Calu3 (cell line): ENCODE measurements around the gene PIAS1. TPM values are rescaled to one million over a fixed set of nuclear protein-coding genes. Genes with fewer than 3 reads are reported as not detected.

Experiments
- BruUV-seq: library from RNA; stranded (reverse); fragments of 400-500 nt; replicated peaks from 2 replicates; lab custom pipeline; 2021; lab: Mats Ljungman, UMichigan
- CTCF ChIA-PET: fragments of 300-600 bp; sonication (Branson Sonifier 250); formaldehyde crosslinking; loops from one replicate; lab custom pipeline; 2022; ENCODE audit warnings: antibody characterized with exemption; lab: Charles Lee
- DNase-seq: peaks from one replicate; pipeline ENCODE4 v3.0.0; 2022
- H3K27ac Mint-ChIP-seq: one replicate; pipeline ENCODE4 v1.8.0; 2022; ENCODE audit warnings: mixed read lengths; ENCODE audit not compliant: unreplicated experiment
- H3K27me3 Mint-ChIP-seq: one replicate; pipeline ENCODE4 v1.8.0; 2022; ENCODE audit warnings: mixed read lengths; ENCODE audit not compliant: unreplicated experiment
- H3K36me3 Mint-ChIP-seq: one replicate; pipeline ENCODE4 v1.8.0; 2022; ENCODE audit warnings: mild to moderate bottlenecking, moderate library complexity, mixed read lengths; ENCODE audit not compliant: insufficient read depth, unreplicated experiment
- H3K4me1 Mint-ChIP-seq: one replicate; pipeline ENCODE4 v1.8.0; 2022; ENCODE audit warnings: mild to moderate bottlenecking, low read depth, mixed read lengths; ENCODE audit not compliant: unreplicated experiment
- H3K4me3 Mint-ChIP-seq: one replicate; pipeline ENCODE4 v1.8.0; 2022; ENCODE audit warnings: mild to moderate bottlenecking, low read depth, moderate library complexity, mixed read lengths; ENCODE audit not compliant: unreplicated experiment
- H3K9me3 Mint-ChIP-seq: one replicate; pipeline ENCODE4 v1.8.0; 2022; ENCODE audit warnings: low read depth, mixed read lengths; ENCODE audit not compliant: unreplicated experiment
- intact Hi-C: fragments of 100-400 bp; cut with micrococcal nuclease; formaldehyde crosslinking; loops from one replicate; pipeline ENCODE4 v1.10.0; 2022; ENCODE audit not compliant: unreplicated experiment
- total RNA-seq: library from RNA; stranded (reverse); gene quantifications from 2 replicates; pipeline ENCODE4 v1.2.3, GENCODE V29; 2022
- TF ChIP-seq, protein P1 (sequence below): fragments of 200-600 bp; IDR thresholded peaks from one replicate; pipeline ENCODE4 v1.8.0; 2022; ENCODE audit warnings: antibody characterized with exemption; ENCODE audit not compliant: unreplicated experiment

PIAS1 gene
- total RNA-seq, 1 experiment from 2014 or later = 51.7 TPM

DNA sequence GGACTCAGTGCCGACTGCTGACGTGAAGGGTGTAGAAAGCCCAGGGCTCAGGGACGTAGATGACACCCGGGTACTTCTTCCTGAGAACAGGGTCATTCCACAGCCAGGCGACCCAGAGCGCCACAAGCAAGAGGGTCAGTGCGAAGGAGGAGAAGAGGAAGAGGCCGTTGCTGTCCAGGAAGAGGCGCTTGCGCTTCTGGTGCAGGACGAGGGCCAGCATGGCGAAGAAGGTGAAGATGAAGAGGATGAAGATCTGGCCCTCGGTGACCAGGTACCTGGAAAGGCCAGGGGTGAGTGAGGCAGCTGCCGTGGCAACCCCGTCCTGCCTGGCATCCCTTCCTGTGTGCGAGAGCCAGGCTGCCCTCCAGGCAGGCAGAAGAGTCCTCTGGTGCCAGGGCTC is 154.0 kb downstream of the PIAS1 start:
- TF ChIP-seq, protein P1, sequence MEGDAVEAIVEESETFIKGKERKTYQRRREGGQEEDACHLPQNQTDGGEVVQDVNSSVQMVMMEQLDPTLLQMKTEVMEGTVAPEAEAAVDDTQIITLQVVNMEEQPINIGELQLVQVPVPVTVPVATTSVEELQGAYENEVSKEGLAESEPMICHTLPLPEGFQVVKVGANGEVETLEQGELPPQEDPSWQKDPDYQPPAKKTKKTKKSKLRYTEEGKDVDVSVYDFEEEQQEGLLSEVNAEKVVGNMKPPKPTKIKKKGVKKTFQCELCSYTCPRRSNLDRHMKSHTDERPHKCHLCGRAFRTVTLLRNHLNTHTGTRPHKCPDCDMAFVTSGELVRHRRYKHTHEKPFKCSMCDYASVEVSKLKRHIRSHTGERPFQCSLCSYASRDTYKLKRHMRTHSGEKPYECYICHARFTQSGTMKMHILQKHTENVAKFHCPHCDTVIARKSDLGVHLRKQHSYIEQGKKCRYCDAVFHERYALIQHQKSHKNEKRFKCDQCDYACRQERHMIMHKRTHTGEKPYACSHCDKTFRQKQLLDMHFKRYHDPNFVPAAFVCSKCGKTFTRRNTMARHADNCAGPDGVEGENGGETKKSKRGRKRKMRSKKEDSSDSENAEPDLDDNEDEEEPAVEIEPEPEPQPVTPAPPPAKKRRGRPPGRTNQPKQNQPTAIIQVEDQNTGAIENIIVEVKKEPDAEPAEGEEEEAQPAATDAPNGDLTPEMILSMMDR = no peak
- CTCF ChIA-PET = no interaction called here
- no peak overlapping the region for H3K4me3 Mint-ChIP-seq
- intact Hi-C loops = no loop called here
- no peak for DNase-seq
- H3K9me3 Mint-ChIP-seq = no peaks in the 10 kb centered on the region
- H3K4me1 Mint-ChIP-seq = peaks cover 14% of the 10 kb centered on the region
- peaks cover 17% of the 10 kb centered on the region for H3K36me3 Mint-ChIP-seq
- no peak overlapping the region for H3K27ac Mint-ChIP-seq
- BruUV-seq = no TSS peak
- H3K27me3 Mint-ChIP-seq = no peaks in the 10 kb centered on the region

DNA sequence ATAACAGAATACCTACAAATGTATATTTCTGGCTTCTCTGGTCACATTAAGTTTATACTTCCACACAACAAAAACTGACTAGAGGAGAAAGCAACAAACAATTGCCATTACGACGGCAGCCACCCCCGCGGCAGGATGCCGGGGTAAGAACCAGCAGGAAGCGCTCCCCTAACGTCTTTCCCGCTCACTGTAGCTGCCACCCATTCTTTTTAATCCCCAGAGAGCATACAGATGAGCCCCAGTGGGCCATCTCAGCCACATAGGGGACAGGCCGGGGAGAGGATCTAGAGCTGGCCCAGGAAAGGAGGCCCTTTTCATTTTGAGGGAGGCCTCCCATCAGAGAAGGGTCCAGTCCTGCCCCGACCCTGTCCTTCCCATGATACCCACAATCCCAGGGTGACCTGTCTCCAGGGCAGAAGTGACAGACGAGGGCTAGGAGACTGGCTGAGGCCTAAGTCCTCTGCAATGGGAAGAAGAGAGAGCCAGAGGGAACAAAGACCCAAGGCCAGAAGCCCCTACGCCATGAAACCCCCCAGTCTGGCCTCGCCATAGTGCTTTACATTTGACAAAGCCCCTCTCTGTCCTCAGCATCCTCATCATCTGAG is 154.6 kb downstream of the PIAS1 start:
- Mint-ChIP-seq H3K27me3 (no peaks in the 10 kb centered on the region), H3K4me3 (no peak overlapping the region), H3K36me3 (peaks cover 12% of the 10 kb centered on the region), H3K9me3 (no peaks in the 10 kb centered on the region), H3K27ac (no peak overlapping the region), H3K4me1 (peaks cover 14% of the 10 kb centered on the region)
- TF ChIP-seq, protein P1 = no peak
- intact Hi-C loops = no loop called here
- CTCF ChIA-PET = no interaction called here
- no TSS peak for BruUV-seq
- no peak for DNase-seq

DNA sequence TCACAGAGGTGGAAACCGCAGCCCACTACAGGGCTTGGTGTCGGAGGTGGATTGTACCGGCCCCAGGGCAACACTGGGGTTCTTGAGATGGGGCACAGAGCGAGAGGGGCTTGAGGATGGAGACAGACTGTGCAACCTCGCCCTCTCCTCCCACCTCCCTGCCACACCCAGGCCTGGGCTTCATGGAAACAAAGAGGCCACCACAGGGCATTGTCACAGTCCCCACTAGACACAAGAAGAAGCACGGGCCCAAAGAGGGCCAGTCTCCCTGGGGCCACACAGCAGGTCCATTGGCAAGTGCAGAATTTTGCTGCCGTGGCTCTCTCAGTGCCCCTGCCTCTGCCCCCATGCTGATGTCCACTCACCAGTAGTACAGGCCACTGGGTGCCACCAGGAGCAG is 155.2 kb downstream of the PIAS1 start:
- intact Hi-C loops = no loop called here
- CTCF ChIA-PET = no interaction called here
- TF ChIP-seq, protein P1 = no peak
- no peaks in the 10 kb centered on the region for H3K27me3 Mint-ChIP-seq
- no peak for DNase-seq
- H3K4me3 Mint-ChIP-seq = no peak overlapping the region
- BruUV-seq = no TSS peak
- H3K27ac Mint-ChIP-seq = no peak overlapping the region
- H3K4me1 Mint-ChIP-seq = peaks cover 14% of the 10 kb centered on the region
- no peaks in the 10 kb centered on the region for H3K9me3 Mint-ChIP-seq
- peaks cover 11% of the 10 kb centered on the region for H3K36me3 Mint-ChIP-seq

DNA sequence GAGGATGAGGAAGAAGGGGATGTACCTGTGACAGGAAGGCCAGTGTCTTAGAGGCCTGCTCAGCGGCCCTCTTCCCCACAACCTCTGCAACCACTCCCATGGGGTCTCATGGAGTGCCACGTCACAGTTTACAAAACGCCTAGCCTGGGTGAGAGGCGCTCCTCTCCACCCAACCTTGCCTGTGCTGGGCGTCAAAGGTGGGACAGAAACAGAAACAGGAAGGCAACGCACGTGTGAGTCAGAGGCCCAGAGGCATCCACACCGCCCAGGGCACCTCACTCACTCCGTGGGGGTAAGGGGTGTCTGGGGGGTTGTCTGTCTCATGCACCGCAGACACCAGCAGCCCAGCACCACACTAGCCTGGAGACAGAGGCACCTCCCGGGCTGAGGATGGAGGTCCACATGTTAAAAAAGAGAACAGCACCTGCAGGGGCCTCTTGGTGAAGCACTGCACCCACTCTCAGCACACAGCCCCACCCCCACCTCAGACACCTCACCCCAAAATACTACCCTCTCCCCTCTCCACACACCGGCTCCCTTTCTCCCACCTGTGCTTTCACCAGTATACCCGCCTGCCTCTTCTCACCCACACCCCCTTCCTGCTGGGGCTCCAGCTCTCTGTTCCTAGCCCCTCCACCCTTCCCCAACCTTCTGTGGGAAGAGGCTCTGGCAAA is 155.8 kb downstream of the PIAS1 start:
- no peaks in the 10 kb centered on the region for H3K27me3 Mint-ChIP-seq
- CTCF ChIA-PET = no interaction called here
- no TSS peak for BruUV-seq
- no peak overlapping the region for H3K4me3 Mint-ChIP-seq
- peaks cover 8% of the 10 kb centered on the region for H3K36me3 Mint-ChIP-seq
- H3K9me3 Mint-ChIP-seq = no peaks in the 10 kb centered on the region
- TF ChIP-seq, protein P1 = no peak
- H3K4me1 Mint-ChIP-seq = peaks cover 9% of the 10 kb centered on the region
- H3K27ac Mint-ChIP-seq = no peak overlapping the region
- intact Hi-C loops = no loop called here
- no peak for DNase-seq
